B cell (primary cell): ENCODE measurements around the gene LRP5. TPM values are rescaled to one million over a fixed set of nuclear protein-coding genes. Genes with fewer than 3 reads are reported as not detected.
A peak's percentile ranks its signal among the peaks of the same experiment; 100 is the strongest.

Experiments
- ATAC-seq: fragments of 200-7000 bp; cut with Tn5 transposase; one replicate; pipeline ENCODE4 v1.10.0; 2021; ENCODE audit warnings: low read depth, mild to moderate bottlenecking, moderate number of reproducible peaks, moderate library complexity
- CTCF ChIA-PET: fragments of 350-600 bp; sonication (Branson Sonifier 250); formaldehyde crosslinking; loops from one replicate; lab custom pipeline; 2021; ENCODE audit warnings: antibody characterized with exemption, inconsistent platforms; lab: Charles Lee
- POLR2A ChIA-PET: fragments of 350-600 bp; sonication (Branson Sonifier 250); formaldehyde crosslinking; loops from one replicate; lab custom pipeline; 2021; ENCODE audit warnings: antibody characterized with exemption; lab: Charles Lee
- DNase-seq: peaks from one replicate; pipeline ENCODE4 v3.0.0; 2013
- H2AFZ ChIP-seq: 2 replicates; pipeline ENCODE4 v1.6.1; 2012; ENCODE audit warnings: mild to moderate bottlenecking, low read depth, low read length; ENCODE audit not compliant: insufficient read depth, poor library complexity, severe bottlenecking
- H3K27ac ChIP-seq, 2 donors: 1 replicate in 1 of 2; 2 replicates in 1 of 2; pipeline ENCODE4 v1.5.1; 2012 to 2013; ENCODE audit warnings: low read length in 2 of 2, mild to moderate bottlenecking in 2 of 2, moderate library complexity in 1 of 2
- H3K27me3 ChIP-seq, 4 experiments: fragments of 200-600 bp in 1 of 4; sonication (generic) in 1 of 4; replicated peaks in 1 of 4; 1 replicate in 2 of 4; 2 replicates in 2 of 4; pipeline versions ENCODE4 v1.6.1 to v1.7.0; 2013 to 2016; ENCODE audit warnings: low read length in 3 of 4, mild to moderate bottlenecking in 2 of 4, mixed read lengths in 1 of 4, moderate library complexity in 1 of 4; ENCODE audit not compliant: insufficient read depth in 4 of 4, control insufficient read depth in 3 of 4; ENCODE audit errors: control extremely low read depth in 1 of 4
- H3K36me3 ChIP-seq, 2 experiments: replicated peaks in 1 of 2; 1 replicate in 1 of 2; 2 replicates in 1 of 2; pipeline versions ENCODE4 v1.6.1 to v1.7.1; 2013; ENCODE audit warnings: low read length in 1 of 2; ENCODE audit not compliant: insufficient read depth in 2 of 2, control insufficient read depth in 1 of 2; ENCODE audit errors: control extremely low read depth in 1 of 2, extremely low read depth in 1 of 2
- H3K4me1 ChIP-seq, 2 donors: fragments of 200-600 bp in 1 of 2; sonication (generic) in 1 of 2; 1 replicate in 1 of 2; 2 replicates in 1 of 2; pipeline versions ENCODE4 v1.5.1 to v1.6.1; 2013 to 2017; ENCODE audit warnings: low read length in 2 of 2; ENCODE audit not compliant: control insufficient read depth in 2 of 2, insufficient read depth in 2 of 2
- H3K4me2 ChIP-seq: replicated peaks from 2 replicates; pipeline ENCODE3; 2012; ENCODE audit warnings: mild to moderate bottlenecking, low read depth, low read length; ENCODE audit not compliant: poor library complexity, severe bottlenecking
- H3K4me3 ChIP-seq, 5 experiments: fragments of 200-600 bp in 1 of 5; sonication (generic) in 1 of 5; 1 replicate in 3 of 5; 2 replicates in 2 of 5; pipeline versions ENCODE4 v1.5.1 to v1.7.0; 2011 to 2016; ENCODE audit warnings: low read length in 4 of 5, mild to moderate bottlenecking in 4 of 5, low read depth in 2 of 5, control low read depth in 1 of 5, moderate library complexity in 1 of 5; ENCODE audit not compliant: insufficient read depth in 1 of 5; ENCODE audit errors: control extremely low read depth in 1 of 5, extremely low read depth in 1 of 5
- H3K79me2 ChIP-seq: fragments of 200-600 bp; sonication (generic); one replicate; pipeline ENCODE4 v1.6.0; 2016; ENCODE audit warnings: low read length; ENCODE audit not compliant: control insufficient read depth, insufficient read depth
- H3K9ac ChIP-seq: fragments of 200-600 bp; sonication (generic); 2 replicates; pipeline ENCODE4 v1.6.1; 2017; ENCODE audit warnings: mild to moderate bottlenecking, low read length, moderate library complexity
- H3K9me3 ChIP-seq, 3 donors: one replicate each; pipeline versions ENCODE4 v1.6.1 to v1.7.1; 2013; ENCODE audit warnings: low read length in 2 of 3; ENCODE audit not compliant: control insufficient read depth in 2 of 3, insufficient read depth in 1 of 3; ENCODE audit errors: control extremely low read depth in 1 of 3
- H4K20me1 ChIP-seq: 2 replicates; pipeline ENCODE4 v1.6.0; 2012; ENCODE audit warnings: mild to moderate bottlenecking, low read length; ENCODE audit not compliant: insufficient read depth, control insufficient read depth, poor library complexity, severe bottlenecking
- H3K27ac Mint-ChIP-seq: one replicate; pipeline ENCODE4 v1.8.0; 2021; ENCODE audit warnings: mixed read lengths
- H3K27me3 Mint-ChIP-seq: one replicate; pipeline ENCODE4 v1.8.0; 2021; ENCODE audit warnings: mixed read lengths
- H3K4me1 Mint-ChIP-seq: one replicate; pipeline ENCODE4 v1.8.0; 2021; ENCODE audit warnings: mixed read lengths
- H3K4me3 Mint-ChIP-seq: one replicate; pipeline ENCODE4 v1.8.0; 2021; ENCODE audit warnings: mixed read lengths
- H3K9me3 Mint-ChIP-seq: one replicate; pipeline ENCODE4 v1.8.0; 2022; ENCODE audit warnings: mixed read lengths; ENCODE audit not compliant: insufficient read depth
- EZH2 ChIP-seq: IDR thresholded peaks from 2 replicates; pipeline ENCODE4 v1.6.1; 2012; ENCODE audit warnings: borderline replicate concordance, low read depth, mild to moderate bottlenecking, moderate library complexity, low read length; ENCODE audit not compliant: insufficient read depth, poor library complexity, severe bottlenecking
- WGBS: methylation state at CpG from one replicate; pipeline ENCODE4 v1.1.5; 2013; ENCODE audit warnings: missing lambda C conversion rate; ENCODE audit not compliant: insufficient coverage; 5-methylcytosine and 5-hydroxymethylcytosine counted together
- intact Hi-C: fragments of 100-400 bp; cut with micrococcal nuclease; formaldehyde crosslinking; loops from one replicate; pipeline ENCODE4 v1.10.0; 2022
- polyA plus RNA-seq: library from polyadenylated mRNA; depleted of rRNA; stranded (reverse); fragments of >200 nt; gene quantifications from 2 replicates; pipeline ENCODE4 v1.2.3, GENCODE V29; 2012
- total RNA-seq, 2 donors: library from RNA; stranded (reverse); fragments of 120-200 nt in 1 of 2; gene quantifications; 1 replicate in 1 of 2; 2 replicates in 1 of 2; pipeline versions ENCODE4 v1.2.3 to v1.2.4, GENCODE V29; 2013 to 2022
- TF ChIP-seq, protein P1 (sequence below): fragments of 200-600 bp; IDR thresholded peaks from one replicate; pipeline ENCODE4 v1.8.0; 2022; ENCODE audit warnings: antibody characterized with exemption, mild to moderate bottlenecking

Gene LRP5
- total and polyA plus RNA-seq, 2 donors (not counting 1 experiment from before 2014, with no cell fraction given), result 2.4 to 13.9 TPM

DNA sequence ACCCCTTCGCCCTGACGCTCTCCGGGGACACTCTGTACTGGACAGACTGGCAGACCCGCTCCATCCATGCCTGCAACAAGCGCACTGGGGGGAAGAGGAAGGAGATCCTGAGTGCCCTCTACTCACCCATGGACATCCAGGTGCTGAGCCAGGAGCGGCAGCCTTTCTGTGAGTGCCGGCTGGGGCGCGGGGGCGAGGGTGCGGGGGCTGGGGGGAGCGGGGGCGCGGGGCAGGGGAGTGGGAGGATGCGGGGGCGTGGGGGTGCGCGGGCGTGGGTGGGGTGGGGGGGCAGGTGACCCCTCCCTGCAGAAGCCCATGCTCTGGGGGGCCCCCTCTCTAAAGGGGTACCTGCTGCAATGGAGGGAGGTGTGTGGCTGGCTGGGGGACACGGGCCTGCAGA, 51.4 kb downstream of the LRP5 start:
- Mint-ChIP-seq H3K27ac (no peak overlapping the region), H3K9me3 (no peaks in the 10 kb centered on the region), H3K4me3 (no peak overlapping the region), H3K27me3 (no peaks in the 10 kb centered on the region), H3K4me1 (peaks cover 17% of the 10 kb centered on the region)
- H3K27me3 ChIP-seq, result no peaks in the 10 kb centered on the region
- no peak overlapping the region for H3K9ac ChIP-seq
- H3K9me3 ChIP-seq, result peaks cover 0 to 5% (median 0%) of the 10 kb centered on the region in 3 donors
- DNase-seq, result no peak
- H3K79me2 ChIP-seq, result no peaks in the 10 kb centered on the region
- H3K36me3 ChIP-seq, result no peaks in the 10 kb centered on the region
- no peak overlapping the region for H3K27ac ChIP-seq
- ChIA-PET POLR2A (interaction anchor here (0.6 kb wide), 1 partner anchor 205 kb away, joined by 3 read pairs; no protein-coding TSS in a partner anchor), CTCF (no interaction called here)
- ATAC-seq, result no peak
- H3K4me2 ChIP-seq, result no peak overlapping the region
- TF ChIP-seq, protein P1, sequence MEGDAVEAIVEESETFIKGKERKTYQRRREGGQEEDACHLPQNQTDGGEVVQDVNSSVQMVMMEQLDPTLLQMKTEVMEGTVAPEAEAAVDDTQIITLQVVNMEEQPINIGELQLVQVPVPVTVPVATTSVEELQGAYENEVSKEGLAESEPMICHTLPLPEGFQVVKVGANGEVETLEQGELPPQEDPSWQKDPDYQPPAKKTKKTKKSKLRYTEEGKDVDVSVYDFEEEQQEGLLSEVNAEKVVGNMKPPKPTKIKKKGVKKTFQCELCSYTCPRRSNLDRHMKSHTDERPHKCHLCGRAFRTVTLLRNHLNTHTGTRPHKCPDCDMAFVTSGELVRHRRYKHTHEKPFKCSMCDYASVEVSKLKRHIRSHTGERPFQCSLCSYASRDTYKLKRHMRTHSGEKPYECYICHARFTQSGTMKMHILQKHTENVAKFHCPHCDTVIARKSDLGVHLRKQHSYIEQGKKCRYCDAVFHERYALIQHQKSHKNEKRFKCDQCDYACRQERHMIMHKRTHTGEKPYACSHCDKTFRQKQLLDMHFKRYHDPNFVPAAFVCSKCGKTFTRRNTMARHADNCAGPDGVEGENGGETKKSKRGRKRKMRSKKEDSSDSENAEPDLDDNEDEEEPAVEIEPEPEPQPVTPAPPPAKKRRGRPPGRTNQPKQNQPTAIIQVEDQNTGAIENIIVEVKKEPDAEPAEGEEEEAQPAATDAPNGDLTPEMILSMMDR, result no peak
- no peak for TF ChIP-seq EZH2
- no peak overlapping the region for H2AFZ ChIP-seq
- WGBS, result 95% methylated on average over 4 of the region's 20 CpGs
- H4K20me1 ChIP-seq, result no peaks in the 10 kb centered on the region
- no peak overlapping the region for H3K4me3 ChIP-seq
- H3K4me1 ChIP-seq, result peaks cover 0 to under 1% of the 10 kb centered on the region in 2 donors
- intact Hi-C loops, result no loop called here

DNA sequence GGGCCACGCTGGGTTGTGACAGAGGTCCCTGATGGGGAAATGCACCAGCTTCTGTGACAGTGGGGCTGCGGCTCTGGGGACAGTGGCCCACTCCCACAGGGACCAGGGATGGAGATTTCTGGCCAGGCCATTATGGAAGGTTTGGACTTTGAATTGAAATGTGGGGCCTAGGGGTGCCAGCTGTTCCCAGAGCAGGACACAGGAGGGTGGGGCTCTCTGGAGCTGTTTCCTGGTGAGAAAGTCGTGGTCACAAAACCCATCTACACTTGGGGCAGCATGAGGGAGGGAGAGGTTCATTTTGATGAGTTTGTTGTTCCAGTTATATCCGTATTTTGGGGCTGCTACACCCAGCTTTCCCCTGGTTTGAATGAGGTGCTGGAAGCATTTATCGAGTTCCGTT, 52.2 kb downstream of the LRP5 start:
- Mint-ChIP-seq H3K27ac (peak overlapping the region; percentile 11), H3K27me3 (no peaks in the 10 kb centered on the region), H3K9me3 (no peaks in the 10 kb centered on the region), H3K4me1 (peaks cover 22% of the 10 kb centered on the region), H3K4me3 (no peak overlapping the region)
- no peak for TF ChIP-seq EZH2
- TF ChIP-seq, protein P1, result no peak
- H3K4me2 ChIP-seq, result no peak overlapping the region
- H4K20me1 ChIP-seq, result no peaks in the 10 kb centered on the region
- ChIA-PET CTCF (no interaction called here), POLR2A (no interaction called here)
- H3K4me3 ChIP-seq, result no peak overlapping the region
- H3K36me3 ChIP-seq, result no peaks in the 10 kb centered on the region
- DNase-seq (no peak), ATAC-seq (no peak)
- intact Hi-C loops, result no loop called here
- no peak overlapping the region for H3K27ac ChIP-seq
- WGBS, result 90% methylated on average over 5 of the region's 6 CpGs
- H3K4me1 ChIP-seq, result peaks cover 7 to 9% of the 10 kb centered on the region in 2 donors
- no peaks in the 10 kb centered on the region for H3K9me3 ChIP-seq
- no peaks in the 10 kb centered on the region for H3K27me3 ChIP-seq
- no peak overlapping the region for H3K9ac ChIP-seq
- H2AFZ ChIP-seq, result no peak overlapping the region
- H3K79me2 ChIP-seq, result no peaks in the 10 kb centered on the region
